VCaP (cell line): ENCODE results near the gene TMEM39A.

Source experiments
- H3K27ac ChIP-seq: fragments of 450-650 bp; 2 replicates; pipeline ENCODE4 v1.5.1; 2017
- CTCF ChIP-seq: fragments of 450-650 bp; conservative IDR thresholded peaks from 2 replicates; pipeline ENCODE4 v1.5.1; 2017; ENCODE audit warnings: mild to moderate bottlenecking, moderate library complexity

The TMEM39A gene

GRCh38 chr3:119456469-119456868 lies 6.9 kb downstream of the TMEM39A start:
- TF ChIP-seq CTCF = no peak
- no peak overlapping the region for H3K27ac ChIP-seq

- no peak overlapping the region for H3K27ac ChIP-seq
- TF ChIP-seq CTCF = no peak
Measured at GRCh38 chr3:119453822-119454221, 9.6 kb downstream of the TMEM39A start.

- no peak for TF ChIP-seq CTCF
- H3K27ac ChIP-seq = no peak overlapping the region
Measured at GRCh38 chr3:119444590-119444989, 18.8 kb downstream of the TMEM39A start.

- H3K27ac ChIP-seq = no peak overlapping the region
- no peak for TF ChIP-seq CTCF
Measured at GRCh38 chr3:119443179-119443578, 20.2 kb downstream of the TMEM39A start.

- no peak for TF ChIP-seq CTCF
- H3K27ac ChIP-seq = no peak overlapping the region
Measured at GRCh38 chr3:119437691-119438258, 25.6 kb downstream of the TMEM39A start.

GRCh38 chr3:119436977-119437376 lies 26.4 kb downstream of the TMEM39A start:
- TF ChIP-seq CTCF = no peak
- no peak overlapping the region for H3K27ac ChIP-seq

- no peak overlapping the region for H3K27ac ChIP-seq
- TF ChIP-seq CTCF = no peak
Measured at GRCh38 chr3:119434703-119435102, 28.7 kb downstream of the TMEM39A start.
